Stimulated activated CD4-positive, alpha-beta T cell treated with anti-CD3 and anti-CD28 coated beads, Interleukin-15, amount 100 ng/mL, for 24 hours (primary cell): ENCODE data around the gene NRAP.

Experiments used
- DNase-seq: peaks from one replicate; pipeline ENCODE4 v3.0.0-alpha.2; 2020

The NRAP gene

DNA sequence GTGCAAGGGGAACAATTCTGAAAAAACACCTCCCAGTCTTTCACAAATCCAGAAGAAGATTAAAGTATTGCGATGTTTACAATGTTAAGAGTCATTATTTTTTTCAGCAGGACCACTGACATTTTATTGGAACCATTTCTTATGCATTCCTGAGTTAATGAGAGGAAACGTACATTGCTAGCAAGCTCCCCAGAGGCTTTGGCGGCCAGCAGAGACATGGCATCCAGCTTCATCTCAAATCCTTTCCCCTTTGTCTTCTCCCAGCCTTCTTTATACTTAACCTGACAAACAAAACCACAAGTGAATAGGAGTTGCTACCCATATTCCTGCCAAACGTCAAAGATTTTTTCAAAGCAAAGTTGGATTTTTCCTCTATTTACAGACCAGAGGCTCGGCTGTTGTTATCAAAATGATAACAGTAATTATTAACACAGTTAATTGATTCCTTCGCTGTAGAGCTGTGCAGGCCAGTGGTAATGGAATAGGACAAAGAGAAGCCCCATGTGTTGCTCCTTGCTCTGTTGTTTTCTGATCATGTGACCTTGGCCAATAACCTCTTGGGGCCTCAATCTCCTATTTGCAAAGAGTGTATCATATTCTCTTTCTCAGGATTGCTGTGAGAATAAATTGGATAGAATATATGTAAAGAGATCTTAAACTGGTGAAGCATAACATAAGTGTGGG is 32.0 kb downstream of the NRAP start:
- no peak for DNase-seq

DNA sequence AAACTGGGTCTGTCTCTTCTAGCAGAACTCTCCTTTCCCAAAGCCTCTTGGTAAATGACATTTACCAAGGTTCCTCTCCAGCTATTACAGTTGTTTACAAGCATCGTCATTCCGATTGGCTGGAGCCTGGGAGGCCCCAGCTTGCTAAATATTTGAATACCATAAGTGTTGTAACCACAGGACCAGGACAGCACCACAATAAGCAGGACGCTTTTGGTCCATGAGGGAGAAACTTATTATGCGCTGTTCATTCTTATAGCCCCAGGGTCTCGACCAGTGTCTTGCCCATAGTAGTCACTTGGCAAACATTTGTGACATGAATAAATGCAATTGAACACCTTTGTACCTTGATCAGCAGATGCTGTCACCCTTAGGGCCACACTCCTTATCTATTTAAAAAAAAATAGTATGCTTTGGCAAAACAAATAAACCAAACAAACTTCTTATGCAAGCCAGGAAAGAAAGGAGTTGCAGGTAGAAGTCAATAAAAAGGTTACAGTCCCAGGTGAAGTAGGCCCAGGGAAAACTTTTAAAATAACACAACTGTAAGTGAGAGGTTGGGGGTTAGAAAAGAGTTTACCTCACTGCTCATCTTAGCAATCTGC is 32.8 kb downstream of the NRAP start:
- DNase-seq = no peak

DNA sequence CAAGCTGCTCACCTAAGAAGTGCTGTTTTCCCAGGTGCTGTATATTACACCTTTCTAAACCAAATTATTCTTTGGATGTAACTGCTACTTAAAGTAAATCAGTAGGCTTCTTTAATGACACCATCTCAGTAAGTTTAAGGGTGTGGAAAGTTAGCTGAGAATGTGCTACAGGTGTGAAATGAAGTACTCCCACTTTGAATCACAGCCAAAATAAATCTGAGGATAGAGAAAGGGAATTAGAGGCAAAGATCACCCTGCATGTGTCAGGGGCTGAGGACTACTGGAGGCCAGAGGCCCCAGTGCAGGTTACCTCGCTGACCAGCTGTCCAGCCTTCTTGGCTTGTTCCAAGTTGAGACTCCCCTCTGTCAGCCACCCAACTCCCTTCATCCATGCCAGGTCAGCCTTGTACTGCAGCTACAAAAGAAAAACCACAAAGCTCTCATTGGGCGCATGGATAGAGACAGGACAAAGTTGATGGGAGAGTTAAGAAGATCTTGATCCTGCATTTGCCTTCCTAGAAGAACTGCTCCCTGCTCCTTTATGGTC is 35.2 kb downstream of the NRAP start:
- no peak for DNase-seq

GRCh38 chr10:113627836-113628235 is 36.0 kb downstream of the NRAP start:
- no peak for DNase-seq

- no peak for DNase-seq
These were observed 37.0 kb downstream of the NRAP start for GRCh38 chr10:113626809-113627355.

- DNase-seq = no peak
These were observed 38.2 kb downstream of the NRAP start for GRCh38 chr10:113625461-113626186.

- no peak for DNase-seq
These were observed 41.0 kb downstream of the NRAP start for GRCh38 chr10:113622831-113623230.

- DNase-seq = no peak
These were observed 42.0 kb downstream of the NRAP start for GRCh38 chr10:113621799-113622198.

DNA sequence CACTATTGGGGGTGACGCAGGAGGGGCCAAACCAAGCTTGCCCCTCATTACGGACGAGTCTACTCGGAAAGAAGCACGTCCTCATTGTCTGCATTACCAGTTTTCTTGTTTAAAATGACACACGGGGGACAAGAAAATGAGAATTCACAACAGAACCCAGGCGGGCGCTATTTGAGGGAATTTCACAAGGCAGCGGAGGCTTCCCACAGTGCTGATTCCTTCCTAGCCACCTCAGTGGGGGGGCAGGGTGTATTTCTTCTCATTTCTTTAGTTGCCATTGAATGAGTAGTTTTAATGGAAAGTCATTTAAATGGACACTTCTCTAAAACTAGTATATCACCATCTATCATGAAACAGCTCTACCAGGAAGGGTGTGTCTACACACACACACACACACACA is 42.9 kb downstream of the NRAP start:
- no peak for DNase-seq

DNA sequence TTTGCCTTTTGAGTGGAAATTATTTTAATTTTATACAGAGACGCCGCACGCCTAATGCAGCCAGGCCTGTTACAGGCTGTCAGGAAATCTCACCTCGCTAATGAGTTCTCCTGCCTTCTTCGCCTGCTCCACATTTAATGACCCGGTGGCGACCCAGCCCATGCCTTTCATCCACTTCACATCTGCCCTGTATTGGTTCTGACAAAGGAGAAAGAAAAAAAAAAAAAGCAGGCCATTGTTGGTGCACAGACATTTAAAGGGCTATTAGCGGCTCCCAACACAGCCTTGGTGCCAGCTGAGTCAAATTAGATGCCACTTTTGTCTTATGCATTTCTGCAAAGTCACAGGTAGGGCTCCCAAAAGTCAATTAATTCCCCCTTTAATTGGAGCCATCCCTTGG is 43.3 kb downstream of the NRAP start:
- DNase-seq = no peak

GRCh38 chr10:113619401-113619800 is 44.4 kb downstream of the NRAP start:
- no peak for DNase-seq

DNA sequence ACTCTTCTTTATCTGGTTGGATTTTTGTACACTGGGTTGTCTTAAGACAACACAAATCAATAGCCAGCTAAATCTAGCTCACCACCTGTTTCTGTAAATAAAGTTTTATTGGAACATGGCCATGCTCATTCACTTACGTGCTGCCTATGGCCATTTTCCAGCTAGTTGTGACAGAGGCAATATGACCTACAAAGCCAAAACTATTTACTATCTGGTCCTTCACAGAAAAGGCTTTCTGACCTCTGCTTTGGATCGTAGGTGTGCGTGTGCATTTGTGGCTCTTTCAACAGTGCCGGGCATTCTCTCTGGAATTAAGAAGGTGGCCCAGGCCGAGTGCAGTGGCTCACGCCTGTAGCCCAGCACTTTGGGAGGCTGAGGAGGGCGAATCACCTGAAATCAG is 45.5 kb downstream of the NRAP start:
- DNase-seq = no peak

DNA sequence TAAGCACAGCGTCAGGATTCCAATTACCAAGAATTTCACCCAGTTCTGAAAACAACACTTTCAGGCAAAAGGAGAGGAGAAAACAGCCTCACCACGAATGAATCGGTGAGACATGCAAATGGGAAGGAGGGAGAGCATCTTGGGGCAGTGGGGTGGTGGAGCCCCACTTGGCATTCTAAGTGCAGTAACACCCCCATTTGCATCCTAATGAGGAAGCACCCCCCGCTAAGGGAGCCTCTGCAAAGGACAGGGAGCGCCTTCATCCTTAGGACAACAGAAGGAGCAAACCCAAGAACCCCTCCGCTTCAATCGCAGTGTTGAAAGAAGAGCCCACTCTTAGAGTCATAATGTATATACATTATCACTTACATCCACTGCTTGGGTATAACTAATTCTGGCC is 46.8 kb downstream of the NRAP start:
- DNase-seq = no peak

DNA sequence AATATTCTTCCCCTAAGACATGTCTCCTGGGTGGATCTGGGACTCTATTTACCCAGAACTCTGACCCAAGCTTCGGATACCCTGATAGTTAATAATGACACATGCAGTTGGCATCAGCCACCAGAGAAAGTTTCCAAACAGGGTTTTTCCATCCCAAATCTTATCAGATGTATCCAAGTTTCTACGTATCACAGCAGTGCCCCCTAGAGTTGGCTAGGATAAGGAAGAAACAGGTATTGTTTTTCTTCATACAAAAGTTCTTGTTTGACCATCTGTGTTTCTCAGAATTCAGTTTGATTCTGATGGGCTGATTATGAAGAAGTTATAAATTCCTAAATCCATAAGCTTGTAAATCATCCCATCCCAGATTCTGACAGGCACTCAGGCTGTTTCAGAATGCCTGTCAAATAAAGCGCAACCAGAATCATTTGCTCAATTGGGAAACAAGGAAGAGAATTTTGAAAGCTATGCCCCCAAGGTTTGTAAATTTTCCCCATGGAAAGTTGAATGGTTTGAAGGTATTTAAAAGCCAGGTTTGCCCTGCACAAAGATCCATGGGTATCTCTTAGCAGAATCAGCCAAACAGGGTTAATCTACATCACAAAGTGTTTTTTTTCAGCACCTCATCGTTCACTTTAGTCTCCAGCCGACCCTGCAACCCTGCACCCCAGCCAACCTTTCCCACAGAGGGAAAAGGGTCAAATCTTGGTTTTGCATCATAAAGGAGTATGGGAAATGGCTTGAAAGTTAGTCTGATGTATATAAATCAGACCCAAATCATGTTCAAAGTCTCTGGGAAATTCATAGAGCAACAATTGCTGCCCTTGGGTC is 47.4 kb downstream of the NRAP start:
- DNase-seq = no peak

DNA sequence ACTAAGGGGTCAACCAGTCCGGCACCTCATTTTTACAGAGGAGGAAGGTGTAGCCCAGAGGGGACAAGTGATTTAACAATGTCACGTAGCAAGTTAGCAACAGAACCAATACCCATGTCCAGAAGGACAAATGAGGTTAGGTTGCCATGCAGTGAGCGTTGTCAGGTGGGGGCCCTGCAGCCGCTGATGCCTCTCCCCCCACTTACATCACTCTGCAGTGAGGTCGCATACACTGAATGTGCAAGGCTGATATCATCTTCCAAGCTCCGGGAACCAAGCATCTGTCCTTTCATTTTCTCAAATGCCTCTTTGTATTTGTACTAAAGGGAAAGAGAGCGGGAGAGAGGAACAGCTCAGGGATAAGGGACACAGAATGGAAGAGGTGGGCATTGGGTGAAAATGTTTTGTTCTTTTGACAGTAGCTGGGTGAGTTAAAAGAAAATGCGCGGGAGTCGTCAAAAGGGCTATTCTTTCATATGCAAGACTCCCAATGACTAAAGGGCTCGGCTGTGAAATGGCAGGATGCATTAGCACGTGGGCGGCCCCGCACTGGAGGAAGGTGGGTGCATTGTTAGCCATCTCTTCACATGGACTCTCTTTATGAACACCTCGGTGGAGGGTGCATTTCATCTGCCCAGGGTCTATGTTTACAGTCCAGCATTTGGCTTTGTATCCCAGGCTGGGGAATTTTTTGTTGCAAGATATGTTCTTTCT is 49.7 kb downstream of the NRAP start:
- no peak for DNase-seq

DNA sequence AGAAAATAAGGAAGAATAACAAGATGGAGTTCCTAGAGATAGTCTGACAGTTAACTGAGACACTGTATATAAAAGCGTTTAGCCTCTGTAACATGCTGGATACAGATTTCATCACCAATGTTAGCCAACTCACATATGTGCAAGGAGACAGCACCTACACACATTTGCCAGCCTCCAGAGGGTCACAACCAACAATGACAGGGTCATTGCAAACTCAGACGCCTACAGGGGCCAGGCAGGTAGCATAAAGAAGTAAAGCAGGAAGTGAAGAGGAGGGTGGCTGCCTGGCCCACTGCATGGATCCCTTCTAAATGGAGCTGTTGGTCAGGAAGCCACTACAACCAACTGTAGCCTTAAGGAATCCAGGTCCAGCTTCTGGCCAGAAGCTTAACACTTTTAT is 50.4 kb downstream of the NRAP start:
- DNase-seq = no peak

DNA sequence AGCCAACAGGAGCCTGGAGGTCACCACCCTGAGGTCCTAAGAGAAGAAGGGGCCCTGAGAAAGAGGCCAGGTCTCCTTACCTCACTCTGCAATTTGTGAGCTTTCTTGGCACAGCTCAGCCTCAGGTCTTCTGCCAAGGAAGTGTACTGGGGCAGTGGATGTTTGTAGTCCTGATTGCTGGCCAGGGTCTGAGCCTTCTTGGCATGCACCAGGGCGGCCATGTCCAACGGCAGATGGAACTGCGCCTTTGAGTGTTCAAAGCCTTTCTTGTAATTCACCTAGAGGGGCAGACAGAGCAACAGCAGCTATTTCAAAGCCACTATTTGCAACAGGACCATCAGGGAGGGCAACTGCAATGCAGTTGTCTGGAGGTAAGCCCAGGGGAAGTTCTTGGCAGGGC is 51.7 kb downstream of the NRAP start:
- DNase-seq = no peak

- no peak for DNase-seq
These were observed 52.9 kb downstream of the NRAP start for GRCh38 chr10:113610631-113611601.

DNA sequence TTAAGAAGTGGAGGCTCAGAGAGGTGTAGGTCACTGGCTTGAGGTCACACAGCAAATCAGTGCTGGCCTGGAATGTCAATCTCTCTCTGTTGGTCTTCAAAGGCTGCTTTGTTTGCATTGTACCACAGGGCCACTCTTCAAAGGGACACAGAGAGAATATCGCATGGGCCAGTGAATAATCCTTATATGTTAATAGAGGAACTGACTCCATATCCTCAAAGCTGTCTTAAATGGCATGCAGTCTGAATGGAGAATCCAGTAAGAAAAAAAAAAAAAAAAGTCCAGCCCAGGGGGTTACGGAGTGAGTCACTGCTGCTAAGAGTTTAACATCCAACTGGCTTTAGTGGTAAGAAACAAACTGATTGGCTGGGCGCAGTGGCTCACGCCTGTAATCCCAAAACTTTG is 54.1 kb downstream of the NRAP start:
- no peak for DNase-seq

GRCh38 chr10:113605268-113605978 is 58.4 kb downstream of the NRAP start:
- no peak for DNase-seq
